ENCODE results near the gene GRSF1.
"Not testable (repeated sequence)": the region's sequence is repeated elsewhere in the genome, so short reads cannot be mapped to it uniquely, and the experiment has no call there.

The GRSF1 gene

GRCh38 chr4:70831293-70831692, 8.4 kb downstream of the GRSF1 start:
- DNase-seq: no peak

- no peak for DNase-seq
Observed at GRCh38 chr4:70830054-70830453, 9.6 kb downstream of the GRSF1 start.

DNA sequence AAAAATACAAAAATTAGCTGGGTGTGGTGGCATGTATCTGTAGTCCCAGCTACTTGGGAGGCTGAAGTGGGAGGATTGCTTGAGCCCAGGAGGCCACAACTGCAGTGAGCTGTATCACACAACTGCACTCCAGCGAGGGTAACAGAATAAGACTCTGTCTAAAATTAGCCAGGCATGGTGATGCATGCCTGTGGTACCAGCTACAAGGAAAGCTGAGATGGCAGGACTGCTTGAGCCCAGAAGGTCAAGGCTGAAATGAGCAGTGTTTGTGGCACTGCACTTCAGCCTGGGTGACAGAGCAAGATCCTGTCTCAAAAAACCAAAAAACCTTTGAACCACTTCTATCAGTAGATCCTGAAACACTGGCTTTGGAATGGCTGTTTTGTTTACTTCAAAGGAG, 10.2 kb downstream of the GRSF1 start:
- DNase-seq: no peak

- DNase-seq: no peak
Observed at GRCh38 chr4:70829015-70829414, 10.7 kb downstream of the GRSF1 start.

DNA sequence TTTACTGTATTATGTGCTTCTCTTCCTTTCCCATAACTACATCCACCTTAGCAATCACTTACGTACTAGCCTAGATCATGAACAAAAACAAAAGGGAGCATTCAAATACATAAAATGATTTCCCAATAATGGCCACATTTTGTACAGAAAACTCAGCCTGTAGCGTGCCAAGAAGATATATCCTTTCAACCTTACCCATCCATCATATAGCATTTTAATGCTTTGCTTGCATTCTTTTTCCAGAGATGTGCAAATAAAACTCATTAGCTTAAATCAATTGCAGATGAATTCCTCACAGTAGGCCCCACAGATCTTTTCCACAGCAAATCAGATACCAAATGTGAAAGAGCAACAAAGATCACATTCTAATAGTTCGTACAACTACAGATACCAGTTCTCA, 20.8 kb downstream of the GRSF1 start:
- no peak for DNase-seq

- DNase-seq: peak; percentile 15
Observed at GRCh38 chr4:70818173-70818855, 21.4 kb downstream of the GRSF1 start.

DNA sequence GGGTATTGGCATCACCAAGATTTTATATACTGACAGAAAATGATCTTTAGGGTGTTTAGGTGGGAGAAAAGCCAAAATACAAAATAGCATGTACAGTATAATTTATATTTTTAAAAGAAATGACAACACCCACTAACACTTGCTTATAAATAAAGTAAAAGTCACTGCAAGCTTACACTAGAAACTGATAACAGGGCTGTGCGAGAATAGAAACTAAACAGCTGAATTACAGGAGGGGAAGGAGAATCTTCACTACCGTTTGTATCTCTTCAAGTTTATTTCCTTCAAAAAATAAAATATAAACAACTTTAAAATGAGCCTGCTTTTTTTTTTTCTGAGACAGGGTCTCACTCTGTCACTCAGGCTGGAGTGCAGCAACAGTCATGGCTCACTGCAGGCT, 22.8 kb downstream of the GRSF1 start:
- no peak for DNase-seq

DNA sequence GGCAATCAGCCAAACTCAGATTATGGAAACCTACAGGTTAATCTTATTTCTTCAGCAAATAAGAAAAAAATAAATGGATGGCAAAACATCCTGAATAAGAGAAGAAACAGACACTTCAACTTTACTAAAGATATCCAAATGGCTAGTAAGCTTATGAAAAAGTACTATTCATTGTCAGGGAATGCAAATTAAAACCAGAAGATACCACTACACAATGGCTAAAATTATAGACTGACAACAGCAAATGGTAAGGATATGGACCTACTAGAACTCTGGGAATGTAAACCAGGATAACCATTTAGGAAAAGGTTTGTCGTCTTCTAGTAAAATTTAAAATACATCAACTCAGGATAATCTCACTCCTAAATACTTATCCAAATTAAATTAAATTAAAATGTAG, 24.3 kb downstream of the GRSF1 start:
- no peak for DNase-seq

DNA sequence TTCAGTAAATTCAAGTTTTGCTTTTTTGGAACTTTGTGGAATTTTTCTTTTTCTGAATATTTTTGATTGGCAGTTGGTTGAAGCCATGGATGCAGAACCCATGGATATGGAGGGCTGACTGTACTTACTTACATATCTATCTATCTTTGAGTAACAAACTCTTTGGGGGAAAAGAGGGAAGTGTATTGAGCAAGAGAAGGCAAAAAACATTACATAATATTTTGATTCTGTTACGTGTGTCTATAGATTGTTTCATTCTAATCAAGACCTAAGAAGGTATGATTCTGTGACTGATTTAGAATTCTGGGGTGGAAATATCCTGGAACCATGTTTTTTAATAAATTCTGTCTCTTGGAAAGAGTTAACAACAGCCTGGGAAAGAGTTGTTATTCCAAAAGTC, 31.5 kb downstream of the GRSF1 start:
- DNase-seq: no peak

DNA sequence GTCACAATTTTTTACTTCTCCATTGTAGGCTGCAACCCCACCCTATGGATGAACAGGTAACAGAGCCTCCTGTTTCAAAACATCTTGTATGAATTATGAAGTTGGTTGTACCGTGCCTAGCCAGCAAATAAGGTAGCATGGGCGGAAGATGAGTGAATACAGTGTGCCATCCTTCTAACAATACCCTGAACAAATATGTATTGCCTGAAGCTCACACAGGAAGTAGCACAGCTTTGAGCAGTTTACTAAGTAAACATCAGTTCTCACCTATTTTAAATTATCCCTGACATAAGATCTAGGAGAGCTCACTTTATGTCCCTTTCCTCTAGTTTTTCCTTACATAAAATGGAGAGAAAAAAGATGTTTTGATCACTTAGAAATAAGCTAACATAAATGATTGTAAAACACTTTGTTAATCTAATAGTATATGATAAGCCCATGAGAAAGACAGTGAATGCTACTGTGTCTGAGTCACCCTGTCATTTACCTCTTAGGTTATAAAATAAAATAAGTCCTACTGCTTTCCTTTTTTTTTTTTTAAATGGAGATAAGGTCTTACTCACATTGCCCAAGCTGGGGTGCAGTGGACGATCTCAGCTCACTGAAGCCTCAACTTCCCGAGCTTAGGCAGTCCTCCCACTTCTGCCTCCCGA, 36.6 kb downstream of the GRSF1 start:
- no peak for DNase-seq

GRCh38 chr4:70801265-70801809, 38.4 kb downstream of the GRSF1 start:
- DNase-seq: no peak

DNA sequence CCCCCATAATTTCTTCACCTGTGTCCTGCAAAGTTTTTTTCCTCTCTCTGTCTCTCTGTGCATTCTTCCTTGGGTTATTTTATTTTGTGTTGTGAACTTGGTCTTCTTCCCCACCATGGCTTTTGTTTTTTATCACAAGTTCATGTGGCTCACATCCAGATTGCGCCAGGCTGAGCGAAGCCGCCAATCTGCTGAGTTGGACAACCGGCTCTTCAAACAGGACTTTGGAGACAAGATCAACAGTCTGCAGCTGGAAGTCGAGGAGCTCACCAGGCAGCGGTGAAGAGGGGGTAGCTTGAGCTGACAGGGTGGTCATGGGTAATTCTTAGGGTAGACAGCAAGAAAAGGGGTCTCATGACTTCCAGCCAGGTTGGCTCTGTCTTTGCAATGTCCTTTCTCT, 46.1 kb downstream of the GRSF1 start:
- no peak for DNase-seq

- DNase-seq: no peak
Observed at GRCh38 chr4:70788733-70789132, 51.0 kb downstream of the GRSF1 start.

- no peak for DNase-seq
Observed at GRCh38 chr4:70787496-70787895, 52.2 kb downstream of the GRSF1 start.

DNA sequence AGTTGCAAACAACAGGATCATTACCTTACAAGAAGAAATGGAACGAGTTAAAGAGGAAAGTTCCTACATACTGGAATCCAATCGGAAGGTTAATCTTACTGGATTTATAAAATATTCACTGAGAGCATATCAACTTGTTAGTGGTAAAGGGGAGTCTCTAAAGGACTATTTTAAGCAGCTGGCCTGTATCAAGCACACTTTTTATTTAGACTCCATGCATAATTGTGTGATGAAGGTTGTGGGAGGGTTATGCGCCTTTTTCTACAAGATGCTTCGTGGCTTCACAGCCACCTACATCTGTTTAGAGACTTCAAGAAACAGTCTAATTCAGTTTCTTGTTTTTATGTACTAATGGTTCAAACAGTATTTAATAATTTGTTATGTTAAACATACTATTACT, 56.6 kb downstream of the GRSF1 start:
- no peak for DNase-seq

DNA sequence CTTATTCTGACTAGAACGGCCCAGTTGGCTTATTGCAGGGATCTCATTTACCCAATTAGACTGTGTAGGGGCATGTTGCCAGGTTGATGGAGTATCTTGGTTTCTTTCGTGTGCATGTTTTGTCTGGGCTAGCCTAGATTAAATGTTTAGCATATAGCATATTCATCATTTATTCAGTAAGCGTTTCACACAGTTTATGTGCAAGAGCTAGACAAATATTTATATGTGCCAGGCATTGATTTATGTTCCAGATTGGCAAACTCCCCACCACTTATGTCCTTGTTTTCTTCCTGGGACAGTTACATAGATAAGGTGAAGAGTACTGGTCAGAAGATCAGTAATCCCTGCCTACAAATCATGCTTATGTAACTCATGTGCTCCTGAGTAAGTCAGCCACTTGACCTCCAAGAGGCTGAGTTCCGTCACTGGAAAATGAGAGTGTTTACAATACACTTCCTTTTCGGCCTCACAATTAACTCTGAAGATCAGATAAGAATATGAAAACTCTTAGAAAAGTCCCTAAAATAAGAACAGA, 60.7 kb downstream of the GRSF1 start:
- DNase-seq: no peak

DNA sequence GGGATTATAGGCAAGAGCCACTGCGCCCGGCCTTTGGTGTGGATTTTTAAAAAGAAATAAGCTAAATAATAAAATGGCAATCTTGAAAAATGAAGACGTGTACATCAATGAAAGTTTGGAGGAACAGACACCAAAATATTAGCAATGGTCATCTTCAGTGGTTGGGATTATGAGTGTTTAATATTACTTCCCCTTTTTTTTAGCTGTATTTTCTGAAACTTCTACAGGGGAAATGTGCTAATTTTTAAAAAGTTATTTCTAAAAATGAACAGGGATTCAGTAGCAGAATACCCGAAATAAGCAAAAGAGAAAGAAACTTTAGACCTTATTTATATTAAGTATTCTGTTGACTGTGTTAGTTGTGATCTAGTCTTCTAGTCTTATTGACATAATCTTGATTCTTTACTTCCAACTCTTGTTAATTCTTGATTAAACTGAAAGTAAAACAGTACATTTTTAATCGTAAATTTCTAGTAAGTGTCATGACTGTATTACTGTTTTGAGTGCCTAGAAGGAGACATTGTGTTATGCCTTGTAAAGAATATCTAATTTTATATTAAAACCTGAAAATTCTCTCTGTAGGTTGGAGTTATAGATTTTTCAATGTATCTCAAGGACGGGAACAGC, 66.6 kb downstream of the GRSF1 start:
- DNase-seq: no peak

- DNase-seq: not testable (repeated sequence)
Observed at GRCh38 chr4:70769396-70769795, 70.3 kb downstream of the GRSF1 start.

GRCh38 chr4:70768301-70768948, 71.3 kb downstream of the GRSF1 start:
- no peak for DNase-seq
